HCT116 (cell line): ENCODE data around the gene TMED10.

Experiments
- EZH2phosphoT487 ChIP-seq: fragments of 200-600 bp; IDR thresholded peaks from 2 replicates; pipeline ENCODE4 v1.6.1; 2018; ENCODE audit warnings: antibody characterized with exemption, borderline replicate concordance
- FOSL1 ChIP-seq: IDR thresholded peaks from 2 replicates; pipeline ENCODE4 v1.6.1; 2012; ENCODE audit warnings: low read depth
- TF ChIP-seq, protein P1 (sequence below), 3 experiments: fragments of 200-600 bp in 1 of 3; sonication (generic) in 1 of 3; IDR thresholded peaks in 2 of 3; conservative IDR thresholded peaks in 1 of 3; 2 replicates each; pipeline ENCODE4 v1.5.1; 2012 to 2017; ENCODE audit warnings: low read depth in 2 of 3, low read length in 2 of 3, antibody characterized with exemption in 1 of 3, borderline replicate concordance in 1 of 3, control low read depth in 1 of 3, mild to moderate bottlenecking in 1 of 3, mixed read lengths in 1 of 3, mixed run types in 1 of 3, moderate library complexity in 1 of 3; ENCODE audit not compliant: insufficient read depth in 1 of 3

GRCh38 chr14:75217508-75218206 lies 41.2 kb upstream of the TMED10 start:
- TF ChIP-seq EZH2phosphoT487, result no peak
- TF ChIP-seq, protein P1, sequence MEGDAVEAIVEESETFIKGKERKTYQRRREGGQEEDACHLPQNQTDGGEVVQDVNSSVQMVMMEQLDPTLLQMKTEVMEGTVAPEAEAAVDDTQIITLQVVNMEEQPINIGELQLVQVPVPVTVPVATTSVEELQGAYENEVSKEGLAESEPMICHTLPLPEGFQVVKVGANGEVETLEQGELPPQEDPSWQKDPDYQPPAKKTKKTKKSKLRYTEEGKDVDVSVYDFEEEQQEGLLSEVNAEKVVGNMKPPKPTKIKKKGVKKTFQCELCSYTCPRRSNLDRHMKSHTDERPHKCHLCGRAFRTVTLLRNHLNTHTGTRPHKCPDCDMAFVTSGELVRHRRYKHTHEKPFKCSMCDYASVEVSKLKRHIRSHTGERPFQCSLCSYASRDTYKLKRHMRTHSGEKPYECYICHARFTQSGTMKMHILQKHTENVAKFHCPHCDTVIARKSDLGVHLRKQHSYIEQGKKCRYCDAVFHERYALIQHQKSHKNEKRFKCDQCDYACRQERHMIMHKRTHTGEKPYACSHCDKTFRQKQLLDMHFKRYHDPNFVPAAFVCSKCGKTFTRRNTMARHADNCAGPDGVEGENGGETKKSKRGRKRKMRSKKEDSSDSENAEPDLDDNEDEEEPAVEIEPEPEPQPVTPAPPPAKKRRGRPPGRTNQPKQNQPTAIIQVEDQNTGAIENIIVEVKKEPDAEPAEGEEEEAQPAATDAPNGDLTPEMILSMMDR (IDR thresholded peaks at IDR 0.05 in 2 of 3, conservative IDR thresholded peaks at IDR 0.05 in 1 of 3; ENCODE audit: borderline replicate concordance in 1 of 3, insufficient read depth in 1 of 3, low read depth in 2 of 3, low read length in 2 of 3), result no peak
- no peak for TF ChIP-seq FOSL1
